ENCODE results near the gene HS6ST1.

DNA sequence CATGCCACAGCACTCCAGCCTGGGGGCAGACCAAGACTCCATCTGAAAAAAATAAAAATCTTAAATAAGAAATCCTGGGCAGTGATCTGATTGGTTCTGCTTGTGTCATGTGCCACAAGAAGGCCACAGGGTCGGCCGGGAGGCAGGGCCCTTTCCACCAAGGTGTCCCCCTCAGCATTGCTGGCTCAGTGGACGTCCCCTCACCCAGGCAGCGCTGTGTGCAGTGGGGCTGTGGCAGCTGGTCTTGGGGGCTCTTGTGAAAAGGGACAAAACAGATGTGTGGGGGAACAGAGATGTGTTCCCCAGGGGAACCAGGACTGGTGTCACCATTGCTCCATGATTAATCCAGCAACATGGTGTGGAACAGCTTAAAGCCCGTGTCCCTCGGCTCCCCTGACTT lies 60.5 kb downstream of the HS6ST1 start:
- TF ChIP-seq CTCF (IDR thresholded peaks at IDR 0.05 in 4 of 5, conservative IDR thresholded peaks at IDR 0.05 in 1 of 5) = no peak
- TF ChIP-seq POLR2A (IDR thresholded peaks at IDR 0.05) = no peak
